Sigmoid colon (tissue), 7 donors: ENCODE measurements around the gene GRB7. TPM values are rescaled to one million over a fixed set of nuclear protein-coding genes. Genes with fewer than 3 reads are reported as not detected.

Experiments used
- DNase-seq: peaks from one replicate; pipeline ENCODE4 v3.0.0-alpha.2; 2019
- H3K27ac ChIP-seq, 4 donors: fragments of 200-600 bp; sonication (generic); one replicate each; pipeline ENCODE4 v1.5.1; 2016 to 2019; ENCODE audit warnings: mild to moderate bottlenecking in 1 of 4
- H3K27me3 ChIP-seq, 3 donors: fragments of 200-600 bp; sonication (generic); one replicate each; pipeline ENCODE4 v1.5.1; 2019; ENCODE audit warnings: mild to moderate bottlenecking in 1 of 3
- H3K36me3 ChIP-seq, 4 donors: fragments of 200-600 bp; sonication (generic); one replicate each; pipeline ENCODE4 v1.5.1; 2016 to 2019
- H3K4me1 ChIP-seq, 4 donors: fragments of 200-600 bp; sonication (generic); one replicate each; pipeline ENCODE4 v1.5.1; 2017 to 2019
- H3K4me3 ChIP-seq, 4 donors: fragments of 200-600 bp; sonication (generic); one replicate each; pipeline ENCODE4 v1.5.1; 2017 to 2019; ENCODE audit warnings: mild to moderate bottlenecking in 2 of 4, moderate library complexity in 1 of 4
- H3K9me3 ChIP-seq, 4 donors: fragments of 200-600 bp in 3 of 4; sonication (generic) in 3 of 4; one replicate each; pipeline versions ENCODE4 v1.5.1 to v1.6.1; 2013 to 2019
- CTCF ChIP-seq, 4 experiments: fragments of 450-650 bp in 3 of 4; fragments of 200-600 bp in 1 of 4; IDR thresholded peaks; one replicate each; pipeline ENCODE4 v1.5.1; 2016 to 2019; ENCODE audit warnings: antibody characterized with exemption in 4 of 4, mild to moderate bottlenecking in 3 of 4, moderate library complexity in 2 of 4
- EP300 ChIP-seq, 4 donors: sonication (generic); formaldehyde crosslinking; IDR thresholded peaks; one replicate each; pipeline ENCODE4 v1.6.1; 2017; ENCODE audit warnings: antibody characterized with exemption in 4 of 4
- POLR2A ChIP-seq, 2 donors: fragments of 450-650 bp; IDR thresholded peaks; one replicate each; pipeline ENCODE4 v1.6.1; 2016; ENCODE audit warnings: antibody characterized with exemption in 2 of 2, mild to moderate bottlenecking in 2 of 2, moderate library complexity in 2 of 2
- POLR2AphosphoS5 ChIP-seq, 4 donors: sonication (generic); formaldehyde crosslinking; IDR thresholded peaks; one replicate each; pipeline ENCODE4 v1.6.1; 2017; ENCODE audit warnings: antibody characterized with exemption in 4 of 4
- WGBS, 2 donors: extraction: QIAGEN DNeasy Blood & Tissue Kit; methylation state at CpG; one replicate each; pipeline ENCODE4 v1.1.7; 2013; 5-methylcytosine and 5-hydroxymethylcytosine counted together
- intact Hi-C: fragments of 100-400 bp; cut with DNase I; formaldehyde crosslinking; loops from one replicate; pipeline ENCODE4 v1.15.1; 2023
- polyA plus RNA-seq, 3 donors: library from polyadenylated mRNA; stranded (reverse); fragments of 200-250 nt; gene quantifications; one replicate each; pipeline ENCODE4 v1.2.3, GENCODE V29; 2013
- total RNA-seq, 4 donors: library from RNA; depleted of rRNA; stranded (reverse); fragments of >200 nt; gene quantifications; one replicate each; pipeline ENCODE4 v1.1.0, GENCODE V29; 2016
- donor health status: healthy with polysubstance abuse.
- donor health status: Bipolar disorder and iron deficiency.
- donor health status: healthy.

GRB7 gene
- under 1 TPM in 1 of 4 donors, not detected in 3; under 0.01 TPM for total RNA-seq
- polyA plus RNA-seq: 10 to 100 TPM; 13.2 to 17.9 (median 13.2) TPM

GRCh38 chr17:39737760-39738567 is at the start of gene GRB7:
GRB7 (plus strand) TSS chr17:39737938; CDS start chr17:39742302, 4,364 bp downstream.
- H3K36me3 ChIP-seq: no peaks in the 10 kb centered on the region
- peaks cover 0 to 27% (median 22%) of the 10 kb centered on the region in 4 donors for H3K4me1 ChIP-seq
- WGBS, 2 donors: 3 to 10% methylated on average over 34 of the region's 34 CpGs
- H3K27ac ChIP-seq: peak within 1 kb of the TSS in 1 of 4 donors; percentile 33
- intact Hi-C loops: no loop called here
- peak within 1 kb of the TSS in 2 of 4 donors; percentile 16 to 31 for H3K4me3 ChIP-seq
- TF ChIP-seq POLR2AphosphoS5 (IDR thresholded peaks at IDR 0.05) (no peak), POLR2A (IDR thresholded peaks at IDR 0.05) (peak in 1 of 2 donors; percentile 65), EP300 (IDR thresholded peaks at IDR 0.05) (no peak), CTCF (IDR thresholded peaks at IDR 0.05) (no peak)
- H3K27me3 ChIP-seq: peaks cover 32 to 74% (median 59%) of the 10 kb centered on the region in 3 donors
- no peaks in the 10 kb centered on the region for H3K9me3 ChIP-seq
- DNase-seq: no peak

GRCh38 chr17:39688475-39688835 is 49.3 kb upstream of the GRB7 start:
- TF ChIP-seq EP300 (IDR thresholded peaks at IDR 0.05) (no peak), POLR2A (IDR thresholded peaks at IDR 0.05) (no peak), POLR2AphosphoS5 (IDR thresholded peaks at IDR 0.05) (no peak)
- WGBS, 2 donors: 7 to 29% methylated on average over 6 of the region's 6 CpGs
- intact Hi-C loops: loop anchor here (5.0 kb wide), 2 partner anchors 44 to 64 kb away; partner anchors contain the start of gene MIEN1

GRCh38 chr17:39688945-39689344 is 48.8 kb upstream of the GRB7 start:
- Histone ChIP-seq H3K27ac (no peak overlapping the region), H3K4me1 (peaks cover 0 to 15% (median 15%) of the 10 kb centered on the region in 4 donors), H3K27me3 (no peaks in the 10 kb centered on the region), H3K4me3 (peak overlapping the region in 1 of 4 donors; percentile 62), H3K9me3 (no peaks in the 10 kb centered on the region), H3K36me3 (peaks cover 0 to 8% (median 0%) of the 10 kb centered on the region in 4 donors)
- WGBS, 2 donors: 23 to 52% methylated on average over 3 of the region's 3 CpGs
- no peak for DNase-seq
- intact Hi-C loops: loop anchor here (5.0 kb wide), 2 partner anchors 43 to 63 kb away; partner anchors contain the start of gene MIEN1
- TF ChIP-seq POLR2A (IDR thresholded peaks at IDR 0.05) (no peak), POLR2AphosphoS5 (IDR thresholded peaks at IDR 0.05) (no peak), CTCF (IDR thresholded peaks at IDR 0.05) (no peak), EP300 (IDR thresholded peaks at IDR 0.05) (no peak)

More at GRCh38 chr17:39688475-39688835, 49.3 kb upstream of the GRB7 start:
- H3K27me3 ChIP-seq: no peaks in the 10 kb centered on the region
- H3K4me3 ChIP-seq: peak overlapping the region; percentile 62 to 71 (median 66)
- DNase-seq: no peak
- no peaks in the 10 kb centered on the region for H3K9me3 ChIP-seq
- peak overlapping the region; percentile 84 to 92 (median 88) for H3K27ac ChIP-seq
- H3K4me1 ChIP-seq: peaks cover 0 to 15% (median 15%) of the 10 kb centered on the region in 4 donors
- H3K36me3 ChIP-seq: peaks cover 0 to 12% (median 0%) of the 10 kb centered on the region in 4 donors

- H3K27ac ChIP-seq: no peak overlapping the region
- TF ChIP-seq POLR2AphosphoS5 (IDR thresholded peaks at IDR 0.05) (no peak), CTCF (IDR thresholded peaks at IDR 0.05) (no peak), EP300 (IDR thresholded peaks at IDR 0.05) (no peak), POLR2A (IDR thresholded peaks at IDR 0.05) (no peak)
- 90 to 93% methylated on average over 5 of the region's 5 CpGs for WGBS, 2 donors
- peaks cover 0 to 6% (median 2%) of the 10 kb centered on the region in 4 donors for H3K4me1 ChIP-seq
- no peak for DNase-seq
- no peaks in the 10 kb centered on the region for H3K36me3 ChIP-seq
- H3K4me3 ChIP-seq: no peak overlapping the region
- H3K27me3 ChIP-seq: no peaks in the 10 kb centered on the region
- intact Hi-C loops: no loop called here
- no peaks in the 10 kb centered on the region for H3K9me3 ChIP-seq
These were observed 43.1 kb upstream of the GRB7 start for GRCh38 chr17:39694593-39694992.

- no peak overlapping the region for H3K27ac ChIP-seq
- TF ChIP-seq POLR2A (IDR thresholded peaks at IDR 0.05) (no peak), CTCF (IDR thresholded peaks at IDR 0.05) (no peak), POLR2AphosphoS5 (IDR thresholded peaks at IDR 0.05) (no peak), EP300 (IDR thresholded peaks at IDR 0.05) (no peak)
- no peaks in the 10 kb centered on the region for H3K27me3 ChIP-seq
- intact Hi-C loops: no loop called here
- DNase-seq: no peak
- 92 to 93% methylated on average over 2 of the region's 2 CpGs for WGBS, 2 donors
- no peaks in the 10 kb centered on the region for H3K9me3 ChIP-seq
- H3K4me3 ChIP-seq: no peak overlapping the region
- no peaks in the 10 kb centered on the region for H3K36me3 ChIP-seq
- peaks cover 0 to 7% (median 3%) of the 10 kb centered on the region in 4 donors for H3K4me1 ChIP-seq
These were observed 42.7 kb upstream of the GRB7 start for GRCh38 chr17:39695089-39695474.
